ENCODE data around the gene NARF. TPM values are rescaled to one million over a fixed set of nuclear protein-coding genes. Genes with fewer than 3 reads are reported as not detected.

Gene NARF
- polyA plus RNA-seq, 1 donor (not counting 4 experiments of a cell fraction or from before 2014, with no cell fraction given): 36.8 TPM

- TF ChIP-seq EZH2 (IDR thresholded peaks at IDR 0.05; ENCODE audit: low read length): no peak
- no peak for TF ChIP-seq CTCF (optimal IDR thresholded peaks at IDR 0.05 in 1 of 3, IDR thresholded peaks at IDR 0.05 in 1 of 3, conservative IDR thresholded peaks at IDR 0.05 in 1 of 3; ENCODE audit: extremely low read depth in 1 of 3, insufficient read depth in 2 of 3, low read length in 3 of 3)
- Histone ChIP-seq H4K20me1 (ENCODE audit: control insufficient read depth, extremely low read depth, insufficient read depth, low read length) (no peaks in the 10 kb centered on the region), H3K9ac (ENCODE audit: control insufficient read depth, extremely low read depth, insufficient read depth, low read length) (no peak overlapping the region), H3K4me2 (ENCODE audit: control insufficient read depth, extremely low read depth, insufficient read depth, low read depth, low read length) (no peak overlapping the region), H3K9me1 (ENCODE audit: control insufficient read depth, extremely low read depth, insufficient read depth, low read length) (peaks cover under 1% of the 10 kb centered on the region), H3K27ac (ENCODE audit: control insufficient read depth, insufficient read depth, low read length) (no peak overlapping the region), H3K9me3 (ENCODE audit: control insufficient read depth, low read depth, low read length) (no peaks in the 10 kb centered on the region), H3K4me1 (ENCODE audit: control insufficient read depth, extremely low read depth, insufficient read depth, low read length) (peaks cover 35% of the 10 kb centered on the region), H3K36me3 (ENCODE audit: control insufficient read depth in 2 of 2, extremely low read depth in 1 of 2, insufficient read depth in 2 of 2, low read length in 2 of 2) (no peaks in the 10 kb centered on the region), H3K27me3 (ENCODE audit: control insufficient read depth, extremely low read depth, insufficient read depth, low read length) (no peaks in the 10 kb centered on the region), H3K4me3 (ENCODE audit: control insufficient read depth in 2 of 3, extremely low read depth in 1 of 3, insufficient read depth in 2 of 3, low read depth in 1 of 3, low read length in 3 of 3) (no peak overlapping the region), H2AFZ (ENCODE audit: control insufficient read depth, low read length) (no peak overlapping the region), H3K79me2 (ENCODE audit: control insufficient read depth, insufficient read depth, low read length) (no peaks in the 10 kb centered on the region)
- dilution Hi-C loops (cut with MboI; ENCODE audit: extremely low pct_ligation_motif_present, low sequenced_read_pairs): no loop called here
- no peak for DNase-seq (ENCODE audit: low read depth, low spot score)
- FAIRE-seq: no peak
Measured at GRCh38 chr17:82491196-82491530, 32.6 kb downstream of the NARF start.

GRCh38 chr17:82491533-82491932, 33.0 kb downstream of the NARF start:
- peaks cover 35% of the 10 kb centered on the region for H3K4me1 ChIP-seq (ENCODE audit: control insufficient read depth, extremely low read depth, insufficient read depth, low read length)
- H3K4me2 ChIP-seq (ENCODE audit: control insufficient read depth, extremely low read depth, insufficient read depth, low read depth, low read length): no peak overlapping the region
- H3K79me2 ChIP-seq (ENCODE audit: control insufficient read depth, insufficient read depth, low read length): no peaks in the 10 kb centered on the region
- H3K36me3 ChIP-seq (ENCODE audit: control insufficient read depth in 2 of 2, extremely low read depth in 1 of 2, insufficient read depth in 2 of 2, low read length in 2 of 2): no peaks in the 10 kb centered on the region
- H4K20me1 ChIP-seq (ENCODE audit: control insufficient read depth, extremely low read depth, insufficient read depth, low read length): no peaks in the 10 kb centered on the region
- dilution Hi-C loops (cut with MboI; ENCODE audit: extremely low pct_ligation_motif_present, low sequenced_read_pairs): no loop called here
- H3K4me3 ChIP-seq (ENCODE audit: control insufficient read depth in 2 of 3, extremely low read depth in 1 of 3, insufficient read depth in 2 of 3, low read depth in 1 of 3, low read length in 3 of 3): no peak overlapping the region
- no peak overlapping the region for H3K27ac ChIP-seq (ENCODE audit: control insufficient read depth, insufficient read depth, low read length)
- DNase-seq (ENCODE audit: low read depth, low spot score) (no peak), FAIRE-seq (no peak)
- H3K9me1 ChIP-seq (ENCODE audit: control insufficient read depth, extremely low read depth, insufficient read depth, low read length): peaks cover 2% of the 10 kb centered on the region
- no peak for TF ChIP-seq EZH2 (IDR thresholded peaks at IDR 0.05; ENCODE audit: low read length)
- no peak for TF ChIP-seq CTCF (optimal IDR thresholded peaks at IDR 0.05 in 1 of 3, IDR thresholded peaks at IDR 0.05 in 1 of 3, conservative IDR thresholded peaks at IDR 0.05 in 1 of 3; ENCODE audit: extremely low read depth in 1 of 3, insufficient read depth in 2 of 3, low read length in 3 of 3)
- H3K9ac ChIP-seq (ENCODE audit: control insufficient read depth, extremely low read depth, insufficient read depth, low read length): no peak overlapping the region
- H3K9me3 ChIP-seq (ENCODE audit: control insufficient read depth, low read depth, low read length): no peaks in the 10 kb centered on the region
- no peaks in the 10 kb centered on the region for H3K27me3 ChIP-seq (ENCODE audit: control insufficient read depth, extremely low read depth, insufficient read depth, low read length)
- no peak overlapping the region for H2AFZ ChIP-seq (ENCODE audit: control insufficient read depth, low read length)

All from keratinocyte (primary cell).